Esophagus muscularis mucosa (tissue), 4 donors: Measurements from ENCODE around the gene ITGA2. TPM values are rescaled to one million over a fixed set of nuclear protein-coding genes. Genes with fewer than 3 reads are reported as not detected.
"Not testable (repeated sequence)": the region's sequence is repeated elsewhere in the genome, so short reads cannot be mapped to it uniquely, and the experiment has no call there.

Experiments used
- DNase-seq: peaks from one replicate; pipeline ENCODE4 v3.0.0-alpha.2; 2017; ENCODE audit errors: extremely low spot score
- H3K27ac ChIP-seq, 4 donors: fragments of 200-600 bp; sonication (generic); replicated peaks in 1 of 4; 1 replicate in 3 of 4; 2 replicates in 1 of 4; pipeline ENCODE4 v1.5.1; 2016 to 2019; ENCODE audit warnings: mild to moderate bottlenecking in 1 of 4
- H3K27me3 ChIP-seq, 4 donors: fragments of 200-600 bp; sonication (generic); one replicate each; pipeline versions ENCODE4 v1.5.1 to v1.6.0; 2016 to 2019
- H3K36me3 ChIP-seq, 4 donors: fragments of 200-600 bp; sonication (generic); one replicate each; pipeline ENCODE4 v1.5.1; 2016 to 2019
- H3K4me1 ChIP-seq, 4 donors: fragments of 200-600 bp; sonication (generic); one replicate each; pipeline ENCODE4 v1.5.1; 2016 to 2019
- H3K4me3 ChIP-seq, 4 donors: fragments of 200-600 bp; sonication (generic); 1 replicate in 2 of 4; 2 replicates in 2 of 4; pipeline ENCODE4 v1.5.1; 2016 to 2019; ENCODE audit warnings: mild to moderate bottlenecking in 4 of 4, moderate library complexity in 1 of 4
- H3K9me3 ChIP-seq, 4 donors: fragments of 200-600 bp; sonication (generic); 1 replicate in 3 of 4; 2 replicates in 1 of 4; pipeline ENCODE4 v1.5.1; 2016 to 2019
- EP300 ChIP-seq: sonication (generic); formaldehyde crosslinking; IDR thresholded peaks from one replicate; pipeline ENCODE4 v1.6.1; 2017; ENCODE audit warnings: antibody characterized with exemption
- POLR2A ChIP-seq: fragments of 450-650 bp; IDR thresholded peaks from one replicate; pipeline ENCODE4 v1.6.1; 2017; ENCODE audit warnings: antibody characterized with exemption, moderate library complexity, mild to moderate bottlenecking, low read depth
- POLR2AphosphoS5 ChIP-seq, 2 donors: sonication (generic); formaldehyde crosslinking; IDR thresholded peaks; one replicate each; pipeline ENCODE4 v1.6.1; 2017; ENCODE audit warnings: antibody characterized with exemption in 2 of 2
- WGBS: methylation state at CpG from one replicate; pipeline ENCODE4 v1.1.5; 2018; 5-methylcytosine and 5-hydroxymethylcytosine counted together
- intact Hi-C: fragments of 100-400 bp; cut with DNase I; formaldehyde crosslinking; loops from one replicate; pipeline ENCODE4 v1.15.1; 2023
- total RNA-seq, 4 donors: library from RNA; depleted of rRNA; stranded (reverse); fragments of >200 nt; gene quantifications; one replicate each; pipeline versions ENCODE4 v1.1.0 to v1.2.1, GENCODE V29; 2016
- TF ChIP-seq, protein P1 (sequence below), 3 experiments: fragments of 200-600 bp in 2 of 3; fragments of 450-650 bp in 1 of 3; sonication (generic) in 2 of 3; IDR thresholded peaks; one replicate each; pipeline ENCODE4 v1.5.1; 2017 to 2019; ENCODE audit warnings: antibody characterized with exemption in 3 of 3, mild to moderate bottlenecking in 2 of 3, moderate library complexity in 1 of 3

Gene ITGA2
- total RNA-seq, 4 donors from 2014 or later = 5.0 to 9.6 (median 7.8) TPM

DNA sequence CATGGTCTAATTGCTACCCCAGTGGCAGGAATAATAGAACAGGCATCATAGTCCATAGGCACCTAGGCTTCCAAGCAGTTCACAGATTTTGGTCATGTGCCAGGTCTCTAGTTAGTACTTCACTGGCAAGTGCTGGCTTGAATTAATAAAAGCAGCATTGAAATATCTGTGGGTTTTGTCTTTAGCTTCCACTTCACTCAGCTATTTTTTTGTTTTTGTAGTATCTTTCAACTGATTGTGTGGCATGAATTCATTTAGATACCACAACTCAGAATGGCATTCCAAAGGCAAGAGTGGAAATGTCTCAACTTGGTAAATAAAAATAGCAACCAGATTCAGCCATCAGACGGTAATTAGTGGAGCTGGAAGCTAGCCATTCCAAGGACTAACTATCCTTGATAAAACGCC lies 27.9 kb upstream of the ITGA2 start:
- H3K4me1 ChIP-seq = no peaks in the 10 kb centered on the region
- H3K4me3 ChIP-seq = no peak overlapping the region
- 54% methylated on average over 2 of the region's 2 CpGs for WGBS
- H3K27ac ChIP-seq = no peak overlapping the region
- no peaks in the 10 kb centered on the region for H3K27me3 ChIP-seq
- intact Hi-C loops = no loop called here
- H3K9me3 ChIP-seq = no peaks in the 10 kb centered on the region
- TF ChIP-seq POLR2A (no peak), POLR2AphosphoS5 (IDR thresholded peaks at IDR 0.05) (no peak), EP300 (no peak)
- TF ChIP-seq, protein P1, sequence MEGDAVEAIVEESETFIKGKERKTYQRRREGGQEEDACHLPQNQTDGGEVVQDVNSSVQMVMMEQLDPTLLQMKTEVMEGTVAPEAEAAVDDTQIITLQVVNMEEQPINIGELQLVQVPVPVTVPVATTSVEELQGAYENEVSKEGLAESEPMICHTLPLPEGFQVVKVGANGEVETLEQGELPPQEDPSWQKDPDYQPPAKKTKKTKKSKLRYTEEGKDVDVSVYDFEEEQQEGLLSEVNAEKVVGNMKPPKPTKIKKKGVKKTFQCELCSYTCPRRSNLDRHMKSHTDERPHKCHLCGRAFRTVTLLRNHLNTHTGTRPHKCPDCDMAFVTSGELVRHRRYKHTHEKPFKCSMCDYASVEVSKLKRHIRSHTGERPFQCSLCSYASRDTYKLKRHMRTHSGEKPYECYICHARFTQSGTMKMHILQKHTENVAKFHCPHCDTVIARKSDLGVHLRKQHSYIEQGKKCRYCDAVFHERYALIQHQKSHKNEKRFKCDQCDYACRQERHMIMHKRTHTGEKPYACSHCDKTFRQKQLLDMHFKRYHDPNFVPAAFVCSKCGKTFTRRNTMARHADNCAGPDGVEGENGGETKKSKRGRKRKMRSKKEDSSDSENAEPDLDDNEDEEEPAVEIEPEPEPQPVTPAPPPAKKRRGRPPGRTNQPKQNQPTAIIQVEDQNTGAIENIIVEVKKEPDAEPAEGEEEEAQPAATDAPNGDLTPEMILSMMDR (IDR thresholded peaks at IDR 0.05) = no peak
- no peak for DNase-seq
- H3K36me3 ChIP-seq = peaks cover 0 to 5% (median 3%) of the 10 kb centered on the region in 4 donors

GRCh38 chr5:52963636-52964035 lies 25.5 kb upstream of the ITGA2 start:
- Histone ChIP-seq H3K27me3 (no peaks in the 10 kb centered on the region), H3K36me3 (peaks cover 0 to 5% (median 0%) of the 10 kb centered on the region in 4 donors), H3K4me1 (no peaks in the 10 kb centered on the region), H3K9me3 (no peaks in the 10 kb centered on the region), H3K4me3 (no peak overlapping the region), H3K27ac (no peak overlapping the region)
- intact Hi-C loops = no loop called here
- DNase-seq = no peak
- TF ChIP-seq EP300 (no peak), POLR2A (no peak), POLR2AphosphoS5 (IDR thresholded peaks at IDR 0.05) (no peak)
- TF ChIP-seq, protein P1 (IDR thresholded peaks at IDR 0.05) = no peak
- WGBS = 100% methylated on average over 1 of the region's 1 CpG

DNA sequence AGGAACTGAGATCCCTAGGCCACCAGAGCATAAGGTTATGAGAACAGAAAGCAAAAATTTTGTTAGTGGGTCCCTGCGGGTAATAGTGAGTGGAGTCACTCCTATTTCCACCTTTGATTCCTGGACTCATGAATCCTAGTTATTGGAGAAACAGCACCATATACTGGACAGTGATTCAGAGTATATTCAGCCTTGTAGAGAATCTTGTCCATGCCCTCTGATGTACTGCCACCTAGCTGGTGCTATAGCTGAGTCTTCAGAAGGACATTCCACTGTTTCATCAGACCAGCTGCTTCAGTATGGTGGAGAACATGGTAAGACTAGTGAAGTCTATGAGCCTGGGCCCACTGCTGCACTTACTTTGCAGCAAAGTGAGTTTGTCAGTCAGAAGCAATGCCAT lies 25.0 kb upstream of the ITGA2 start:
- intact Hi-C loops = no loop called here
- no peaks in the 10 kb centered on the region for H3K9me3 ChIP-seq
- no peak overlapping the region for H3K27ac ChIP-seq
- WGBS = 100% methylated on average over 1 of the region's 1 CpG
- no peaks in the 10 kb centered on the region for H3K4me1 ChIP-seq
- peaks cover 0 to 5% (median 0%) of the 10 kb centered on the region in 4 donors for H3K36me3 ChIP-seq
- TF ChIP-seq POLR2A (no peak), POLR2AphosphoS5 (IDR thresholded peaks at IDR 0.05) (peak in 1 of 2 donors; percentile 24), EP300 (no peak)
- TF ChIP-seq, protein P1 (IDR thresholded peaks at IDR 0.05) = no peak
- DNase-seq = no peak
- H3K4me3 ChIP-seq = no peak overlapping the region
- H3K27me3 ChIP-seq = no peaks in the 10 kb centered on the region

DNA sequence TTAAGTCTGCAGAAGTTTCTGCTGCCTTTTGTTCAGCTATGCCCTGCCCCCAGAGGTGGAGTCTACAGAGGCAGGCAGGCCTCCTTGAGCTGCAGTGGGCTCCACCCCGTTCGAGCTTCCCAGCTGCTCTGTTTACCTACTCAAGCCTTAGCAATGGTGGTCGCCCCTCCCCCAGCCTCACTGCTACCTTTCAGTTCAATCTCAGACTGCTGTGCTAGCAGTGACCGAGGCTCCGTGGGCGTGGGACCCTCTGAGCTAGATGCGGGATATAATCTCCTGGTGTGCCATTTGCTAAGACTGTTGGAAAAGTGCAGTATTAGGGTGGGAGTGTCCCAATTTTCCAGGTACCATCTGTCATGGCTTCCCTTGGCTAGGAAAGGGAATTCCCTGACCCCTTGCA lies 13.0 kb upstream of the ITGA2 start:
- H3K27me3 ChIP-seq, DNase-seq, H3K9me3 ChIP-seq, intact Hi-C loops, H3K27ac ChIP-seq, H3K4me1 ChIP-seq, H3K36me3 ChIP-seq, H3K4me3 ChIP-seq: not testable (repeated sequence)
- 90% methylated on average over 4 of the region's 7 CpGs for WGBS

GRCh38 chr5:52977264-52977897 lies 11.8 kb upstream of the ITGA2 start:
- no peak for TF ChIP-seq POLR2A
- no peak for TF ChIP-seq EP300
- TF ChIP-seq, protein P1 (IDR thresholded peaks at IDR 0.05) = no peak
- no peak for TF ChIP-seq POLR2AphosphoS5 (IDR thresholded peaks at IDR 0.05)
- no peaks in the 10 kb centered on the region for H3K36me3 ChIP-seq
- no peaks in the 10 kb centered on the region for H3K27me3 ChIP-seq
- H3K4me1 ChIP-seq = no peaks in the 10 kb centered on the region
- no peak for DNase-seq
- H3K4me3 ChIP-seq = no peak overlapping the region
- intact Hi-C loops = no loop called here
- peaks cover 0 to 9% (median 4%) of the 10 kb centered on the region in 4 donors for H3K9me3 ChIP-seq
- H3K27ac ChIP-seq = no peak overlapping the region
- WGBS = 77% methylated on average over 3 of the region's 7 CpGs
